T-helper 2 cell treated with Interferon-gamma antibody and Interleukin-4, amounts not matched to agents 5 μg/mL and 100 μg/mL, for 36 hours (primary cell): Measurements from ENCODE around the gene ACAP2.

Source experiments
- DNase-seq: peaks from one replicate; pipeline ENCODE4 v3.0.0; 2021; ENCODE audit warnings: low spot score
- H3K27ac Mint-ChIP-seq: one replicate; pipeline ENCODE4 v1.8.0; 2021; ENCODE audit warnings: mild to moderate bottlenecking, mixed read lengths
- H3K27me3 Mint-ChIP-seq: one replicate; pipeline ENCODE4 v1.8.0; 2021; ENCODE audit warnings: low read depth, mixed read lengths
- H3K36me3 Mint-ChIP-seq: one replicate; pipeline ENCODE4 v1.8.0; 2021; ENCODE audit warnings: low read depth, mixed read lengths
- H3K4me1 Mint-ChIP-seq: one replicate; pipeline ENCODE4 v1.8.0; 2021; ENCODE audit warnings: low read depth, mixed read lengths
- H3K4me3 Mint-ChIP-seq: one replicate; pipeline ENCODE4 v1.8.0; 2022; ENCODE audit warnings: mild to moderate bottlenecking, moderate library complexity, mixed read lengths
- H3K9me3 Mint-ChIP-seq: one replicate; pipeline ENCODE4 v1.8.0; 2021; ENCODE audit warnings: mixed read lengths

The ACAP2 gene

DNA sequence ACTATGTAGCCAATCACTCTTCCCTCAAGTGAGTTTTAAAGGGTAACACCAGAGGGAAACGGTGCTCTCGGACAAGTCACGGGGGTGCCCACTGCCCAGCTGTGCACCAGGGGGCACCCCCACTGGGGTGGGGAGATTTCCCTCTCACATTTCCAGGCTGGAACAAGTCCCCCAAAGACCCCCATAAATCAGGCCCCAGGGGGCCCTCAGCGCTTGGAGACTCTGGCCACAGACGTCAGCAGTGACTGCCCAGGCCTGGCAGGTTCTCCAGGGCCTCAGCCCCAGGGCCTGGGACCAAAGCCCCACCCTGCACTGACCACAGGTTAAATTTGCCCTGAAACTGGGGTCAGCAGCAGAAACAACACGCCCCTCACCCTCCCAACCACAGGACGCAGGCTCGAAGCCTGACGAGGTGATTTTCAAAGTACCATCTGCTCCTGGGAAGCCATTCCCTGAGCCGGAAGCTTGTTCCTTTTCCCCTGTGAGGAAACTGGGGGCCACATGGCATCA, 188.8 kb downstream of the ACAP2 start:
- Mint-ChIP-seq H3K36me3 (no peaks in the 10 kb centered on the region), H3K27ac (no peak overlapping the region), H3K27me3 (no peaks in the 10 kb centered on the region), H3K4me3 (no peak overlapping the region), H3K4me1 (peaks cover 13% of the 10 kb centered on the region), H3K9me3 (no peaks in the 10 kb centered on the region)
- no peak for DNase-seq

DNA sequence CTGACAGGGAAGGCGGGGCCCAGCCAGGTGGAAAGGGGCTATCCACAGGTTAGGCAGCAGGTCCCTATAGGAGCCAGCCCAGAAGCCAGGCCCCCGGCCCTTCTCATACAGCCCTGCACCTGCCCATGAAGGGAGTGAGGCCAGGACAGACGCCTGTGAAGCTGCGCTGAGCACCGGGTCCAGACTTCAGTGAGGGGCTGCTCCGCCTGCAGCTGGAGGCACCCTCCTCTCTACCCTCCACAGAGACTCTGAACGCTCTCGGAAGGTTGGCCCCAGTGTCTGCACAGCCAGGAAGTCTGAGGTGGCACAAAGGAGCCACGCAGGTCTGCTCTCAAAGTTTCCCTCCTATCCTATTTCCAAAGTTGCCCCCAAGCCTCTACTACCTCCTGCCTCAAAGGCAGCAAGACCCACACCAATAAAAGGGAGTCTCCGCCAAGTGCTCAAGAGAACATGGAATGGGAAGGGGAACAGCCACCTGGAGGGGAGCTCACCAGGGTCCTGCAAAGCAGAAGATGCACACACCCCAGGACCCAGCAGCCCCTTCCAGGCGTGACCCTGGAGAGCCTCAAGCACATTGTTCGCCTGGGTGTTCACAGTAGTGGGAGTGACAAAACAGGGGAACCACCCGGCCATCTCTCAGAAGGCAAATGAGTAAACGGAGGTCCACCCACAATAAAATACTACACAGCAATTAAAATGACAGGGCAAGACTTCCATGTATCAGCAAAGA, 191.3 kb downstream of the ACAP2 start:
- no peak overlapping the region for H3K27ac Mint-ChIP-seq
- no peaks in the 10 kb centered on the region for H3K36me3 Mint-ChIP-seq
- DNase-seq = no peak
- H3K27me3 Mint-ChIP-seq = no peaks in the 10 kb centered on the region
- H3K9me3 Mint-ChIP-seq = no peaks in the 10 kb centered on the region
- H3K4me1 Mint-ChIP-seq = peaks cover 14% of the 10 kb centered on the region
- H3K4me3 Mint-ChIP-seq = no peak overlapping the region

DNA sequence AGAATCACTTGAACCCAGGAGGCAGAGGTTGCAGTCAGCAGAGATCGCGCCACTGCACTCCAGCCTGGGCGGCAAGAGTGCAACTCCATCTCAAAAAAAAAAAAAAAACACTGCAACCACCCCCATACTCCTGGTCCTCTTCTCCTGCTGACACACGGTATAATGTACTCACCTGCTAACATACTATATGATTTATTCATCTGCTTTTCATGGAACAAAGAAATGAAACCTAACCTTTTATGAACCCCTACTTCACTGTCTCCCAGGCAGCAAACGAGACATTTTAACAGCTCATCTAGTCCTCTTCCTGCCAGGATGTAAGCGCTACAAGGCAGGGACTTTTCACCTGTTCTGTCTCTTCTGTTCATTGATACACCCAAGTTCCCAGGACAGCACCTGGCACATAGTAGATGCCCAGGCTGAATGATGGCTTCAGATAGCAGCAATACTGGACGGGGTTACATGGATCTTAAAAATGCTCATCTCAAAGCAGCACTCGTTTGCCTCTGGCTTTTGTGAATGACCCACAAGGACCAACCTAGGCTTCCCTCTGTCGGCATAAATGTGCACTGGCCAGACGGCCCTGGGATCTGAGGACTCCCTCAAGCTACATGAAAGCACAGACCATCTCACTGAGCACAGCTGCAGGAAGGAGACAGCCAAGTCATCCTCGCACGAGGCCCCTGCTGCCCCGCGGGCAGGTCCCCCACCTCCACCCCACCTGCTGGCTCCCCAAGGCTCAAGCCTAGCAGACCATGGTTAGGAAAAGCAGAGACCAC, 192.2 kb downstream of the ACAP2 start:
- no peaks in the 10 kb centered on the region for H3K9me3 Mint-ChIP-seq
- H3K4me3 Mint-ChIP-seq = no peak overlapping the region
- H3K4me1 Mint-ChIP-seq = peaks cover 14% of the 10 kb centered on the region
- no peak for DNase-seq
- no peaks in the 10 kb centered on the region for H3K36me3 Mint-ChIP-seq
- no peaks in the 10 kb centered on the region for H3K27me3 Mint-ChIP-seq
- no peak overlapping the region for H3K27ac Mint-ChIP-seq

DNA sequence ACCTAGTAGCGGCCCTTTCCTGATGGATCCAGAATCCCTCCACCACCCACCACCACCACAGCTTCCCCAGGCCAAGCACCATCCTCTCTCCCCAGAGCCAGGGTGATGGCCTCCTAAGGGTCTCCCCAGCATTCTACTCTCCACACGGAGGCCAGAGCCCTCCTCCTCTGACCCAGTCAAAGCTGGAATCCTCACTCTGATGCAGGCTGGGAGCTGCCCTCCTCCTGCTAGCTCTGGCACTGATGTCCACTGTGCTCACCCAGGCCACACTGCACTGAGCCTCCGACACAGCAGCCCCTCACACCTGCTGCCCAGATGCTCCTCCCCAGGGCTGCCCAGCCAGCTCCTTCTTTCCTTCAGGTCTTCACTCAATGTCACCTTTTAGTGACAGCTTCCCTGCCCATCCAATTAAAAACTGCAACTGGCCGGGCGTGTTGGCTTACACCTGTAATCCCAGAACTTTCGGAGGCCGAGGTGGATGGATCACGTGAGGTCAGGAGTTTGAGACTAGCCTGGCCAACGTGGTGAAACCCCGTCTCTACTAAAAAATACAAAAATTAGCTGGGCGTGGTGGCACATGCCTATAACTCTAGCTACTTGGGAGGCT, 192.9 kb downstream of the ACAP2 start:
- Mint-ChIP-seq H3K27me3 (no peaks in the 10 kb centered on the region), H3K4me3 (no peak overlapping the region), H3K4me1 (peaks cover 14% of the 10 kb centered on the region), H3K27ac (peak overlapping the region; percentile 49), H3K9me3 (no peaks in the 10 kb centered on the region), H3K36me3 (no peaks in the 10 kb centered on the region)
- DNase-seq = no peak

DNA sequence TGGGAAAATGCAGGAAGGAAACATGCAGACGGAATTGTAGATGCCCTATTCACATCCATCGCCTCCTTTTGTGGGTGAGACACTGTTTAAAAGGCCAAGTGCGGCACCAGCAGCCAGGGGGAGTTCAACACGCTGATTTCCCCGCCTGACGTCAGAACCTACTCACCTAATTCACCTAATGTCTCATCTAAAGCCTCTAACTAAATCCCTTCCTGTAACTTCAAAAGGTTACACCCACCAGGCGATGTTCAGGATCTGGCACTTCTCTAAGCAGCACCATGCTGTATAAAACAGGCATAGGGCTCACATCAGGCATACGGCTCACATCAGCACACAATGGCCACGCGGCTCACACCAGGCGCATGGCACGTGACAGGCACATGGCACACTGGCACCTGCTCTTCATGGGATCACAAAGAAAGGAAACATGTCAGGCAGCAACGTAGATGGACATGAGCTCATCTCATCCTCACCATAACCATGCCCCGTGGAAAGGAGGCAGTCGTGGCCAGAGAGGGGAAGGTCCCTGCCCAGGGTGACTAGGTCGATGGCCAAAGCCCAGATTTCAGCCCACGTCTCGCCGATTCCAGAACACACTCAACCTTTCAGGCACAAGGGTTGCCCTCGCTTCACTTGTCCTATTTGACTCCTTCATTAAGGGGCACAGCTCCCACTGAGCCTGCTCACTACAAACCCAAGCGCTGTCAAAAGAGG, 193.6 kb downstream of the ACAP2 start:
- H3K27me3 Mint-ChIP-seq = no peaks in the 10 kb centered on the region
- H3K4me3 Mint-ChIP-seq = no peak overlapping the region
- peaks cover 14% of the 10 kb centered on the region for H3K4me1 Mint-ChIP-seq
- H3K9me3 Mint-ChIP-seq = no peaks in the 10 kb centered on the region
- DNase-seq = no peak
- no peaks in the 10 kb centered on the region for H3K36me3 Mint-ChIP-seq
- no peak overlapping the region for H3K27ac Mint-ChIP-seq

DNA sequence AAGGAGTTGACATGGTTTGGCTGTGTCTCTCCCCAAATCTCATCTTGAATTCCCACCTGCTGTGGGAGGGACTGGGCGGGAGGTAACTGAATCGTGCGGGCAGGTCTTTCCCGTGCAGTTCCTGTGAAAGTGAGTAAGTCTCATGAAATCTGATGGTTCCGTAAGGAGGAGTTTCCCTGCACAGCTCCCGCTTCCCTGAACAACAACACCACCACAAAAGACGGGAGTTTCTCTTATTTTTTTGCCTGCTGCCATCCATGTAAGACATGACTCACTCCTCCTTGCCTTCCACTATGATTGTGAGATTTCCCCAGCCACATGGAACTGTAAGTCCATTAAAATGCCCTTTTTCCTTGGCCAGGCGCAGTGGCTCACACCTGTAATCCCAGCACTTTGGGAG, 194.5 kb downstream of the ACAP2 start:
- H3K4me3 Mint-ChIP-seq = no peak overlapping the region
- H3K4me1 Mint-ChIP-seq = peaks cover 19% of the 10 kb centered on the region
- no peak overlapping the region for H3K27ac Mint-ChIP-seq
- no peaks in the 10 kb centered on the region for H3K9me3 Mint-ChIP-seq
- no peak for DNase-seq
- H3K27me3 Mint-ChIP-seq = no peaks in the 10 kb centered on the region
- H3K36me3 Mint-ChIP-seq = no peaks in the 10 kb centered on the region

DNA sequence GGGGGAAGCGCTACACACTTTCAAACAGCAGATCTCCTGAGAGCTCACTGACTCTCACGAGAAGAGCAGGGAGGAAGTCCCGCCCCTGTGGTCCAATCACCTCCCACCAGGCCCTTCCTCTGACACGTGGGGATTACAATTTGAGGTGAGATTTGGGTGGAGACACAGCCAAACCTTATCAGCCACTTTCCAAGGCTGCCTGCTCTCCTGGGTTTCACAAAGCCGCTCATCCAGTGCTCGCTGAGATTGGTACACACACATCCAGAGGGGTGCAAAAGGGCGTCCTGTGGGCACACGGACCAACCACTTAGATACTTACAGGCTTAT, 195.0 kb downstream of the ACAP2 start:
- H3K4me1 Mint-ChIP-seq = peaks cover 19% of the 10 kb centered on the region

DNA sequence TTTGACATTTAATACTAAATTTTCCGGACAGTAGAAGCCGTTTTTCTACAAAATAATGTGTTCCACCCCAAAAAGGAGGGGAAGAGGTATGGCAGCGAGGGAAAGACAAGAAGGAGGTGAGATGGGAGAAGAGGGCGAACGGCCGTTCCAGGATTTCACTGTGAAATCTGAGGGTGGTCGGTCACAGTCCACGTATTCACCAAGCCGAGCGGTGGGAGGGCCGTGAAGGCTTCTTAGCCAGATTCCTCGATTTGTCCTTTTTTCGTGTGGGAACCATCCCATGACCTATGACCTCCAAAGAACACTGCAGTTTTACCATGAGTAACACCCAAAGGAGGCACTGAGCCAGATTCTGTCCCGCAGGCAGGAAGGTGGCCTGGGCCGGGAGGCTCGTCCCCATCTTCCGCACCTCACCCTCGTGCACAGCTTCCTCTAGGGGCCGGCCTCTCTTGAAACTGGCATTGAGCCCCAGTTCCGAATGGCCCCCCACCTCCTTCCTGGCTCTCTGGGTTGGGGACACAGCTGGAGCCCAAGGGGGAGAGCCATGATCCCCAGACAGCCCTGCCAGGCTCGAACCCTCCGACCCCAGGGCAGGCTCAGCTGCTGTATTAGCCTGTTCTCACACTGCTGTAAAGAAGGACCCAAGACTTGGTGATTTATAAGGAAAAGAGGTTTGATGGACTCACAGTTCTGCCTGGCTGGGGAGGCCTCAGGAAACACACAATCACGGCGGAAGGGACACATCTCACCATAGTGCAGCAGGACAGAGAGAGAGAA, 195.5 kb downstream of the ACAP2 start:
- Mint-ChIP-seq H3K4me1 (peaks cover 15% of the 10 kb centered on the region), H3K36me3 (no peaks in the 10 kb centered on the region), H3K4me3 (no peak overlapping the region), H3K27ac (no peak overlapping the region), H3K9me3 (no peaks in the 10 kb centered on the region), H3K27me3 (no peaks in the 10 kb centered on the region)
- DNase-seq = no peak

More for the DNA sequence above, 195.0 kb downstream of the ACAP2 start:
- H3K4me3 Mint-ChIP-seq = no peak overlapping the region
- no peaks in the 10 kb centered on the region for H3K9me3 Mint-ChIP-seq
- no peaks in the 10 kb centered on the region for H3K36me3 Mint-ChIP-seq
- no peaks in the 10 kb centered on the region for H3K27me3 Mint-ChIP-seq
- no peak for DNase-seq
- no peak overlapping the region for H3K27ac Mint-ChIP-seq

DNA sequence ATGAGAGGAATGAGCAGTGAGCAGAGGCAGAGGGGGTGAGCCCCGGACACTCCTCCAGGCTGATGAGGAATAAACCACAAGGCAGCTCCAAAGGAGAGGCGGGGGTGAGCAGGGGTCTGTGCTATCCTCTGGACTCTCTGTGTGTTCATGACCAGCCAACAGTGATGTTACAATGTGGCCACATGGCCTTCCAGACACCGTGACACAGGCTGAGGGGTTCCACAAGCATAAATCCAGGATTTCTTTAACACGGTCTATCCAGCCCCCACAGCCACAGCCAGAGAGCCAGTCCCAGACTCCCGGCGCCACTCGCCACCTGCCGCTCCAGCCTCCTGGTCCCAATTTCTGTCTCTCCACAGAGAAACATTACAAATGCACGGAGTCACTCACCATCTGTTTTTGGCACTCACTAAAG, 196.2 kb downstream of the ACAP2 start:
- Mint-ChIP-seq H3K4me1 (peaks cover 15% of the 10 kb centered on the region), H3K27ac (no peak overlapping the region), H3K9me3 (no peaks in the 10 kb centered on the region), H3K36me3 (no peaks in the 10 kb centered on the region), H3K4me3 (no peak overlapping the region), H3K27me3 (no peaks in the 10 kb centered on the region)
- DNase-seq = no peak

DNA sequence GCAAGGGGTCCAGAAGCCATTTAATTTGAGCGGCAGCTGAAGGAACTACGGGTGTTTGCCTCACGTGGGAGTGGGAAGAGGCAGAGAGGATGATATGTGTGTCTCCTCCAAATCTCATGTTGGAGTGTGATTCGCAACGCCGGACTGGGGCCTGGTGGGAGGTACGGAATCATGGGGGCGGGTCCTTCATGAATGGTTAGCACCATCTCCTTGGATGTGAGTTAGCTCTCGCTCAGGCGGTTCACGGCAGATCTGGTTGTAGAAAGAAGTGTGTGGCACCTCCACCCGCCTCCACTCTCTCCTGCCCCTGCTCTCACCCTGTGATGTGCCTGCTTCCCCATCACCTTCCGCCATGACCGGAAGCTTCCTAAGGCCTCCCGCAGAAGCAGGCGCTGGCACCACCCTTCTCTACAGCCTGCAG, 197.3 kb downstream of the ACAP2 start:
- Mint-ChIP-seq H3K36me3 (no peaks in the 10 kb centered on the region), H3K27ac (no peak overlapping the region), H3K9me3 (no peaks in the 10 kb centered on the region), H3K4me3 (no peak overlapping the region), H3K4me1 (peaks cover 13% of the 10 kb centered on the region), H3K27me3 (no peaks in the 10 kb centered on the region)
- DNase-seq = no peak

DNA sequence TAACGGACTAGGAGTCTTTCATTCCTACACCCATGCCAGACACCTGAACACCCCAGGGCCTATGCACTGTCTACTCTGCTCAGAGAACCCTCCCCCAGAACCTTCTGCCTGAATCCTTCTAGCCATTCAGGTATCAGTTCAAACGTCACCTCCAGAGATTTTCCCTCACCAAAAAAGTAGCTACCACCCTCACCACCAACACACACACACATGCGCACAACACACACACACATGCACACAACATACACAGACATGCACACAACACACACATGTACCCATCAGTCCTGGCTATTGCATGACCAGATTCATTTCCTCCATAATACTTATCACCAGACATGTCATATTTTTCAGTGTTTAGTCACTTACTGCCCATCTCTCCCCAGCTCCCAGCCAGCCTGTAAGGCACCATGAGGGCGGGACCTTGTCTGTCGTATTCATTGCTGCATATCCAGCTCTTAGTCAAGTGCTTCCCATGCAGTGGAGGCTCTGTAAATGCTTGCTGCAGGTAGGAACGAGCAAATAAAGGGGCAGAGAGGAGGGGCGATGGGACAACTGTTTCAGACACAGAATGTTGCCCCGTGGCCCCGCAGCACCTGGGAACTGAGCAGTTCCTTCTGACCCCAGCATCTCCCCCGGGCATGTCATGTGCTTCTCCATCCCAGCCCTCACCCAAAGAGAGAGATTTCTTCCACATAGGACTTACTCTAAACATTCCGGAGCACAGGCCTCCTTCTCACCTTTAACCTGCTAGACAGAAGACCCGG, 201.0 kb downstream of the ACAP2 start:
- Mint-ChIP-seq H3K27ac (no peak overlapping the region), H3K27me3 (no peaks in the 10 kb centered on the region), H3K9me3 (peaks cover 14% of the 10 kb centered on the region), H3K4me1 (peaks cover 10% of the 10 kb centered on the region), H3K4me3 (no peak overlapping the region), H3K36me3 (peaks cover 8% of the 10 kb centered on the region)
- DNase-seq = no peak

DNA sequence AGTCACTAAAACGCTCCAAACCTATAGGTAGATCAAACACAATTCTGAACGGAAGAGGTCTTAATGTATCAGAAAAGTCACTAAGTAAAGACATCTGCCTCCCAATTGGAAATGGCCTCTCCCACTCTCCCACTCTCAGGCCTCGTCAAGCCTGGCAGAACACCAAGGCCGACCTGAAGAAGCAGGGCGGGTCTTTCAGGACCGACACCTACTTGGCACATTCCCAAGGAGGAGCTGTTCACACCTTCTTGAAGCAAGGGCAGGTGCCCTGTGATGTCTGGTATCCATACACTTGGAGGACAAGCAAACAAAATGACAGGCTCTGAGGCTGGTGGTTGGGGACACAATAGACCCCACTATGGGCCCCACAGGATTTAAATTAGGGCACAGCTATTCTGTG, 201.9 kb downstream of the ACAP2 start:
- H3K4me3 Mint-ChIP-seq = no peak overlapping the region
- H3K27ac Mint-ChIP-seq = no peak overlapping the region
- H3K9me3 Mint-ChIP-seq = peaks cover 18% of the 10 kb centered on the region
- no peaks in the 10 kb centered on the region for H3K27me3 Mint-ChIP-seq
- no peak for DNase-seq
- peaks cover 10% of the 10 kb centered on the region for H3K4me1 Mint-ChIP-seq
- H3K36me3 Mint-ChIP-seq = peaks cover 8% of the 10 kb centered on the region
